ENCODE data around the gene RMI2.

- TF ChIP-seq REST (IDR thresholded peaks at IDR 0.05; ENCODE audit: insufficient read depth in 1 of 2, low read depth in 2 of 2, low read length in 1 of 2) (no peak), CTCF (IDR thresholded peaks at IDR 0.05) (no peak), SIN3A (IDR thresholded peaks at IDR 0.05; ENCODE audit: borderline replicate concordance, insufficient read depth, low read depth, low read length) (no peak)
Observed at GRCh38 chr16:11301645-11302501, 43.4 kb upstream of the RMI2 start.
